ENCODE measurements around the gene D2HGDH. TPM values are rescaled to one million over a fixed set of nuclear protein-coding genes. Genes with fewer than 3 reads are reported as not detected.

Gene D2HGDH
- total and polyA plus RNA-seq, 2 of the 13 experiments (the other 11 are each of a cell fraction or from before 2014, with no cell fraction given), result 19.2 to 20.3 TPM

DNA sequence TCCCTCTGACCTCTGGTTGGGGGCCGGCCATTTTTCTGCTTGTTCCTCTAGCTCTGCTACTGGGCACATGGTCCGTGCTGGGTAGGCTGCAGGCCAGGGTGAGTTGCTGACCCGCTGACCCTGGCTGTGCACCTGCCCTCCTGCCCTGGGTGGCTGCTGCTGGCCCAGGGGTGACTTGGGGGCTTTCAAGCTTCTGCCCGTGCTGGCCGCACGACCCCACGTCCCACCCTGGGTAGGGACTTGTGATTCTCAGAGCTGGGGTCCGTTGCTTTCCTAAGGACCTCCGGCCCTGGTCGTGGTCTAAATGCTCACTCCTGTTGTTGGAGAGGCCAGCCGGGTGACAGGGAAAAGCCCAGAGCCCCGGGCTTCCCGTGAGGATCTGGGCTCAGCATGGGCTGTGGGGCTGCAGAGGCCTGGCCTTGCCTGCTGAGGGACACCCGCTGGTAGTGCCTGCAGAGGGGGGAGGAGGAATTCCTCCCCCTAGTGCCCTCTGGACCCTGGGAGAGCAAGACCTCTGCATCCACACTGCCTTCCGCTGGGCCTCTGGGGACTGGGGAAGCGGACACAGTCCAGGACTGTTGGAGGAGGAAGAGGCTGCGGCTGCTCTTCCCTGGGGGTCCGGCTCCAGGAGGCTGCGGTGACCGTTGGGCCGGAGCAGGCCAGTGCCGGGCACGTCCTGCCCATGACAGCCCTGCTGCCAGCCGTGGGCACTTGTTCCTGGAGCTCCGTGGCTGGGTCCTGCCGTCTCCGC lies 35.9 kb downstream of the D2HGDH start (continued):
- TF ChIP-seq E2F2 (CRISPR knock-in tag; IDR thresholded peaks at IDR 0.05; ENCODE audit: borderline replicate concordance), result no peak; the same call in 1 of the 2 replicates
- 0 out of 2 replicates have a peak, but pooled peaks have one; percentile 13 for TF ChIP-seq ZIK1 (CRISPR knock-in tag; IDR thresholded peaks at IDR 0.05; ENCODE audit: borderline replicate concordance, low read depth)
- TF ChIP-seq AGO1 (IDR thresholded peaks at IDR 0.05; ENCODE audit: low read depth, low read length, poor library complexity, severe bottlenecking), result no peak
- TF ChIP-seq GMEB1 (CRISPR knock-in tag; IDR thresholded peaks at IDR 0.05; ENCODE audit: borderline replicate concordance), result no peak; the same call in 1 of the 2 replicates
- peak; percentile 76; the same call in 1 of the 2 replicates for TF ChIP-seq BORCS8-MEF2B (CRISPR knock-in tag; IDR thresholded peaks at IDR 0.05)
- TF ChIP-seq, protein P1, sequence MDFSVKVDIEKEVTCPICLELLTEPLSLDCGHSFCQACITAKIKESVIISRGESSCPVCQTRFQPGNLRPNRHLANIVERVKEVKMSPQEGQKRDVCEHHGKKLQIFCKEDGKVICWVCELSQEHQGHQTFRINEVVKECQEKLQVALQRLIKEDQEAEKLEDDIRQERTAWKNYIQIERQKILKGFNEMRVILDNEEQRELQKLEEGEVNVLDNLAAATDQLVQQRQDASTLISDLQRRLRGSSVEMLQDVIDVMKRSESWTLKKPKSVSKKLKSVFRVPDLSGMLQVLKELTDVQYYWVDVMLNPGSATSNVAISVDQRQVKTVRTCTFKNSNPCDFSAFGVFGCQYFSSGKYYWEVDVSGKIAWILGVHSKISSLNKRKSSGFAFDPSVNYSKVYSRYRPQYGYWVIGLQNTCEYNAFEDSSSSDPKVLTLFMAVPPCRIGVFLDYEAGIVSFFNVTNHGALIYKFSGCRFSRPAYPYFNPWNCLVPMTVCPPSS (IDR thresholded peaks at IDR 0.05), result no peak
- 0 out of 2 replicates have a peak, but pooled peaks have one; percentile 38 for TF ChIP-seq ARNT2 (CRISPR knock-in tag; IDR thresholded peaks at IDR 0.05; ENCODE audit: low read depth)
- TF ChIP-seq ATF7-NPFF (CRISPR knock-in tag; IDR thresholded peaks at IDR 0.05; ENCODE audit: low read depth), result peak; percentile 76
- TF ChIP-seq MTA1 (CRISPR knock-in tag; IDR thresholded peaks at IDR 0.05; ENCODE audit: borderline replicate concordance), result peak; percentile 77; the same call in 1 of the 2 replicates
- peak; percentile 54; the same call in 1 of the 2 replicates for TF ChIP-seq ZNF724P (CRISPR knock-in tag; IDR thresholded peaks at IDR 0.05; ENCODE audit: borderline replicate concordance)
- peak; percentile 95; the same call in 1 of the 2 replicates for TF ChIP-seq ZNF788 (CRISPR knock-in tag; IDR thresholded peaks at IDR 0.05; ENCODE audit: borderline replicate concordance)
- TF ChIP-seq ATAD3A (CRISPR knock-in tag; IDR thresholded peaks at IDR 0.05), result peak; percentile 25; the same call in 1 of the 2 replicates
- TF ChIP-seq BRF2 (CRISPR knock-in tag; IDR thresholded peaks at IDR 0.05), result no peak
- TF ChIP-seq ZBTB49 (CRISPR knock-in tag; IDR thresholded peaks at IDR 0.05; ENCODE audit: borderline replicate concordance), result peak; percentile 92; the same call in 1 of the 2 replicates
- TF ChIP-seq, protein P2, sequence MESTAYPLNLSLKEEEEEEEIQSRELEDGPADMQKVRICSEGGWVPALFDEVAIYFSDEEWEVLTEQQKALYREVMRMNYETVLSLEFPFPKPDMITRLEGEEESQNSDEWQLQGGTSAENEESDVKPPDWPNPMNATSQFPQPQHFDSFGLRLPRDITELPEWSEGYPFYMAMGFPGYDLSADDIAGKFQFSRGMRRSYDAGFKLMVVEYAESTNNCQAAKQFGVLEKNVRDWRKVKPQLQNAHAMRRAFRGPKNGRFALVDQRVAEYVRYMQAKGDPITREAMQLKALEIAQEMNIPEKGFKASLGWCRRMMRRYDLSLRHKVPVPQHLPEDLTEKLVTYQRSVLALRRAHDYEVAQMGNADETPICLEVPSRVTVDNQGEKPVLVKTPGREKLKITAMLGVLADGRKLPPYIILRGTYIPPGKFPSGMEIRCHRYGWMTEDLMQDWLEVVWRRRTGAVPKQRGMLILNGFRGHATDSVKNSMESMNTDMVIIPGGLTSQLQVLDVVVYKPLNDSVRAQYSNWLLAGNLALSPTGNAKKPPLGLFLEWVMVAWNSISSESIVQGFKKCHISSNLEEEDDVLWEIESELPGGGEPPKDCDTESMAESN (CRISPR knock-in tag; conservative IDR thresholded peaks at IDR 0.05), result no peak; the same call in 1 of the 2 replicates
- TF ChIP-seq ZNF567 (CRISPR knock-in tag; IDR thresholded peaks at IDR 0.05; ENCODE audit: borderline replicate concordance), result peak; percentile 55; the same call in 1 of the 2 replicates
- TF ChIP-seq ZNF619 (CRISPR knock-in tag; IDR thresholded peaks at IDR 0.05), result peak; percentile 93

All from HepG2 (cell line).